Smooth muscle cell (in vitro differentiated cells): ENCODE data around the gene SUCO. TPM values are rescaled to one million over a fixed set of nuclear protein-coding genes. Genes with fewer than 3 reads are reported as not detected.
"Not testable (repeated sequence)": the region's sequence is repeated elsewhere in the genome, so short reads cannot be mapped to it uniquely, and the experiment has no call there.

Source experiments
- DNase-seq: peaks from one replicate; lab custom pipeline; 2025; ENCODE audit not compliant: unreplicated experiment; lab: John Stamatoyannopoulos, UW
- H2AFZ ChIP-seq: fragments of 200-600 bp; sonication (generic); 2 replicates; pipeline ENCODE4 v1.6.0; 2016; ENCODE audit warnings: antibody characterized with exemption, low read depth, mild to moderate bottlenecking
- H3F3A ChIP-seq: fragments of 200-600 bp; sonication (generic); 2 replicates; pipeline ENCODE4 v1.6.0; 2017; ENCODE audit warnings: antibody characterized with exemption, low read depth
- H3K27ac ChIP-seq: fragments of 200-600 bp; sonication (generic); 2 replicates; pipeline ENCODE4 v1.5.1; 2016; ENCODE audit warnings: low read depth, mild to moderate bottlenecking
- H3K27me3 ChIP-seq: fragments of 200-600 bp; sonication (generic); 2 replicates; pipeline ENCODE4 v1.6.1; 2016; ENCODE audit warnings: low read depth, mild to moderate bottlenecking
- H3K36me3 ChIP-seq: fragments of 200-600 bp; sonication (generic); 2 replicates; pipeline ENCODE4 v1.5.1; 2016; ENCODE audit warnings: low read depth
- H3K4me1 ChIP-seq: fragments of 200-600 bp; sonication (generic); 2 replicates; pipeline ENCODE4 v1.5.1; 2016; ENCODE audit warnings: low read depth
- H3K4me2 ChIP-seq: fragments of 200-600 bp; sonication (generic); 2 replicates; pipeline ENCODE4 v1.6.0; 2016; ENCODE audit warnings: mild to moderate bottlenecking
- H3K4me3 ChIP-seq: fragments of 200-600 bp; sonication (generic); 2 replicates; pipeline ENCODE4 v1.5.1; 2016; ENCODE audit warnings: mild to moderate bottlenecking
- H3K79me2 ChIP-seq: fragments of 200-600 bp; sonication (generic); 2 replicates; pipeline ENCODE4 v1.6.0; 2016; ENCODE audit warnings: low read depth, mild to moderate bottlenecking
- H3K9ac ChIP-seq: fragments of 200-600 bp; sonication (generic); 2 replicates; pipeline ENCODE4 v1.6.0; 2016; ENCODE audit warnings: low read depth
- H3K9me3 ChIP-seq: fragments of 200-600 bp; sonication (generic); replicated peaks from 2 replicates; pipeline ENCODE4 v1.5.1; 2016; ENCODE audit warnings: low read depth
- H4K20me1 ChIP-seq: fragments of 200-600 bp; sonication (generic); 2 replicates; pipeline ENCODE4 v1.6.0; 2016; ENCODE audit warnings: low read depth
- WGBS: methylation state at CpG from one replicate; pipeline ENCODE4 v1.1.7; 2016; ENCODE audit warnings: low lambda C conversion rate; 5-methylcytosine and 5-hydroxymethylcytosine counted together
- polyA plus RNA-seq: library from polyadenylated mRNA; unstranded; fragments of >200 nt; fragmentation: Nextera tagmentation; extraction: Ambion mirVana; gene quantifications from 2 replicates; pipeline ENCODE4 v1.2.1, GENCODE V29; 2016
- total RNA-seq: library from RNA; depleted of rRNA; stranded (reverse); fragments of >200 nt; gene quantifications from 2 replicates; pipeline ENCODE4 v1.2.3, GENCODE V29; 2014
- TF ChIP-seq, protein P1 (sequence below): fragments of 200-600 bp; sonication (generic); IDR thresholded peaks from 2 replicates; pipeline ENCODE4 v1.5.1; 2017; ENCODE audit warnings: borderline replicate concordance, mild to moderate bottlenecking, antibody characterized with exemption; ENCODE audit not compliant: insufficient read depth, poor library complexity, severe bottlenecking

The SUCO gene
- total and polyA plus RNA-seq, 2 experiments from 2014 or later = 16.9 to 96.7 TPM

GRCh38 chr1:172616636-172617035 is 83.7 kb downstream of the SUCO start:
- Histone ChIP-seq H3K9me3 (peaks cover 7% of the 10 kb centered on the region), H3K27me3 (no peaks in the 10 kb centered on the region), H4K20me1 (no peaks in the 10 kb centered on the region), H3K4me3 (no peak overlapping the region), H3K4me1 (no peaks in the 10 kb centered on the region), H3K36me3 (no peaks in the 10 kb centered on the region), H3F3A (no peaks in the 10 kb centered on the region), H3K79me2 (no peaks in the 10 kb centered on the region), H2AFZ (no peak overlapping the region), H3K9ac (no peak overlapping the region), H3K4me2 (no peak overlapping the region), H3K27ac (no peak overlapping the region)
- TF ChIP-seq, protein P1, sequence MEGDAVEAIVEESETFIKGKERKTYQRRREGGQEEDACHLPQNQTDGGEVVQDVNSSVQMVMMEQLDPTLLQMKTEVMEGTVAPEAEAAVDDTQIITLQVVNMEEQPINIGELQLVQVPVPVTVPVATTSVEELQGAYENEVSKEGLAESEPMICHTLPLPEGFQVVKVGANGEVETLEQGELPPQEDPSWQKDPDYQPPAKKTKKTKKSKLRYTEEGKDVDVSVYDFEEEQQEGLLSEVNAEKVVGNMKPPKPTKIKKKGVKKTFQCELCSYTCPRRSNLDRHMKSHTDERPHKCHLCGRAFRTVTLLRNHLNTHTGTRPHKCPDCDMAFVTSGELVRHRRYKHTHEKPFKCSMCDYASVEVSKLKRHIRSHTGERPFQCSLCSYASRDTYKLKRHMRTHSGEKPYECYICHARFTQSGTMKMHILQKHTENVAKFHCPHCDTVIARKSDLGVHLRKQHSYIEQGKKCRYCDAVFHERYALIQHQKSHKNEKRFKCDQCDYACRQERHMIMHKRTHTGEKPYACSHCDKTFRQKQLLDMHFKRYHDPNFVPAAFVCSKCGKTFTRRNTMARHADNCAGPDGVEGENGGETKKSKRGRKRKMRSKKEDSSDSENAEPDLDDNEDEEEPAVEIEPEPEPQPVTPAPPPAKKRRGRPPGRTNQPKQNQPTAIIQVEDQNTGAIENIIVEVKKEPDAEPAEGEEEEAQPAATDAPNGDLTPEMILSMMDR = no peak
- 46% methylated on average over 3 of the region's 3 CpGs for WGBS
- no peak for DNase-seq

DNA sequence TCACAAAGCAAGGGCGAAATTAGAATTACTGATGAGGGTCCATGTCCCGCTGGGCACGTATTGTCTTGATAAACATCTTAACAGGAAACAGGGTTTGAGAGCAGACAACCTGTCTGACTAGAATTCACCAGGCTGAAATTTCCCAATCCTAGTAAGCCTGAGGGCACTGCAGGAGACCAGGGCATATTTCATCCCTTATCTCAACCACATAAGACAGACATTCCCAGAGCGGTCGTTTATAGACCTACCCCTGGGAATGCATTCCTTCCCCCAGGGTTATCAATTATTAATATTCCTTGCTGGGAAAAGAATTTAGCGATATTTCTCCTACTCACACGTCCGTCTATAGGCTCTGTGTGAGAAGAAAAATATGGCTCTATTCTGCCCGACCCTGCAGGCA is 87.7 kb downstream of the SUCO start:
- not testable (repeated sequence) for H2AFZ ChIP-seq, H3K4me2 ChIP-seq, H3K4me3 ChIP-seq, H3K9me3 ChIP-seq, H3K27me3 ChIP-seq, H4K20me1 ChIP-seq, H3K9ac ChIP-seq, H3K79me2 ChIP-seq, H3K36me3 ChIP-seq, H3F3A ChIP-seq, DNase-seq, H3K27ac ChIP-seq, H3K4me1 ChIP-seq
- 92% methylated on average over 9 of the region's 9 CpGs for WGBS

- peaks cover 7% of the 10 kb centered on the region for H3K9me3 ChIP-seq
- no peak for DNase-seq
- H3K36me3 ChIP-seq = no peaks in the 10 kb centered on the region
- no peaks in the 10 kb centered on the region for H3K4me1 ChIP-seq
- TF ChIP-seq, protein P1 = no peak
- H3K27ac ChIP-seq = no peak overlapping the region
- H3K4me3 ChIP-seq = no peak overlapping the region
- H2AFZ ChIP-seq = no peak overlapping the region
- H3K79me2 ChIP-seq = no peaks in the 10 kb centered on the region
- H3K9ac ChIP-seq = no peak overlapping the region
- H4K20me1 ChIP-seq = no peaks in the 10 kb centered on the region
- H3F3A ChIP-seq = no peaks in the 10 kb centered on the region
- H3K27me3 ChIP-seq = no peaks in the 10 kb centered on the region
- WGBS = 94% methylated on average over 3 of the region's 3 CpGs
- no peak overlapping the region for H3K4me2 ChIP-seq
Measured at GRCh38 chr1:172622541-172622940, 89.6 kb downstream of the SUCO start.

DNA sequence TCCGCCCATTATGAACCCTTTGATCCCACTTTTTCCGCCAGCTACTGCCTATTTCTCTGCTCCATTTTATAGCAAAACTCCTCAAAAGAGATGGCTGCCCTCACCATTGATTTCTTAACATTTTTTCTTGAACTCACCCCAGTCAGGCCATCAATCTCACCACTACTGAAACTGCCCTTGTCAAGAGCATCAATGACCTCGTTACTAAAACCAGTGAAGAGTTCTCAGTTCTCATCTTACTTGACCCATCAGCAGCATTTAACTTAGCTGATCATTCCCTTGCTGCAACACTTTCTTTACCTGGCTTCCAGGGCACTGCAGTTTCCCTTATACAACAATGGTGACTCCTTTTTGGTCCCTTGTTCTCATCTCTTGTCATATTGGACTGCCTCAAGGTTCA is 90.8 kb downstream of the SUCO start:
- H3K9ac ChIP-seq = no peak overlapping the region
- H3K36me3 ChIP-seq = no peaks in the 10 kb centered on the region
- no peak overlapping the region for H3K4me3 ChIP-seq
- no peak overlapping the region for H3K4me2 ChIP-seq
- no peak for DNase-seq
- H3K27ac ChIP-seq = no peak overlapping the region
- no peaks in the 10 kb centered on the region for H3K27me3 ChIP-seq
- TF ChIP-seq, protein P1 = no peak
- no peaks in the 10 kb centered on the region for H3K4me1 ChIP-seq
- H3F3A ChIP-seq = no peaks in the 10 kb centered on the region
- H3K9me3 ChIP-seq = peaks cover 7% of the 10 kb centered on the region
- no peaks in the 10 kb centered on the region for H3K79me2 ChIP-seq
- no peak overlapping the region for H2AFZ ChIP-seq
- no peaks in the 10 kb centered on the region for H4K20me1 ChIP-seq
- 94% methylated on average over 3 of the region's 3 CpGs for WGBS
